T-helper 2 cell treated with Interferon-gamma antibody and Interleukin-4, amounts not matched to agents 100 ng/mL and 5 ng/mL, for 36 hours (primary cell): ENCODE measurements around the gene TPP2. TPM values are rescaled to one million over a fixed set of nuclear protein-coding genes. Genes with fewer than 3 reads are reported as not detected.

Source experiments
- intact Hi-C: fragments of 100-400 bp; cut with micrococcal nuclease; formaldehyde crosslinking; loops from one replicate; pipeline ENCODE4 v1.15.1; 2023
- total RNA-seq: library from RNA; stranded (reverse); gene quantifications from 2 replicates; pipeline ENCODE4 v1.2.3, GENCODE V29; 2022

TPP2 gene
- total RNA-seq, 1 donor from 2014 or later = 95.8 TPM

GRCh38 chr13:102715447-102715846, 118.7 kb downstream of the TPP2 start:
- intact Hi-C loops = no loop called here

- intact Hi-C loops = no loop called here
Observed at GRCh38 chr13:102718746-102719145, 122.0 kb downstream of the TPP2 start.

GRCh38 chr13:102721800-102722231, 125.0 kb downstream of the TPP2 start:
- intact Hi-C loops = no loop called here

GRCh38 chr13:102724923-102725322, 128.1 kb downstream of the TPP2 start:
- intact Hi-C loops = loop anchor here (1.0 kb wide), 1 partner anchor 145 kb away; no protein-coding TSS in a partner anchor

GRCh38 chr13:102726430-102726829, 129.6 kb downstream of the TPP2 start:
- intact Hi-C loops = loop anchor here (1.0 kb wide), 2 partner anchors 74 to 121 kb away; no protein-coding TSS in a partner anchor

Other genes with a start within 250 kb of the TPP2 start
- not detected in 2 replicates for gene FGF14, start 194.9 kb upstream of the TPP2 start, total RNA-seq
- gene METTL21C, start 98.1 kb downstream of the TPP2 start, total RNA-seq = not detected in 2 replicates
- 47.2 and 51.2 TPM in 2 replicates for gene TEX30, start 176.8 kb downstream of the TPP2 start, total RNA-seq
- gene POGLUT2, start 202.0 kb downstream of the TPP2 start, total RNA-seq = 13.4 and 14.0 TPM in 2 replicates
- 35.1 and 36.9 TPM in 2 replicates for gene BIVM, start 202.1 kb downstream of the TPP2 start, total RNA-seq
- 69.1 and 75.3 TPM in 2 replicates for gene ERCC5, start 249.0 kb downstream of the TPP2 start, total RNA-seq